HG02943 (cell line): ENCODE measurements around the gene EFR3B.
"Not testable (repeated sequence)": the region's sequence is repeated elsewhere in the genome, so short reads cannot be mapped to it uniquely, and the experiment has no call there.

Experiments
- ATAC-seq: cut with Tn5 transposase; IDR thresholded peaks from one replicate; pipeline ENCODE4 v1.9.1; 2021; ENCODE audit warnings: mild to moderate bottlenecking, low read depth, moderate library complexity; ENCODE audit not compliant: unreplicated experiment

The EFR3B gene

GRCh38 chr2:25140535-25140934, 98.7 kb downstream of the EFR3B start:
- not testable (repeated sequence) for ATAC-seq

- ATAC-seq, result no peak
Observed at GRCh38 chr2:25141120-25141519, 99.2 kb downstream of the EFR3B start.

DNA sequence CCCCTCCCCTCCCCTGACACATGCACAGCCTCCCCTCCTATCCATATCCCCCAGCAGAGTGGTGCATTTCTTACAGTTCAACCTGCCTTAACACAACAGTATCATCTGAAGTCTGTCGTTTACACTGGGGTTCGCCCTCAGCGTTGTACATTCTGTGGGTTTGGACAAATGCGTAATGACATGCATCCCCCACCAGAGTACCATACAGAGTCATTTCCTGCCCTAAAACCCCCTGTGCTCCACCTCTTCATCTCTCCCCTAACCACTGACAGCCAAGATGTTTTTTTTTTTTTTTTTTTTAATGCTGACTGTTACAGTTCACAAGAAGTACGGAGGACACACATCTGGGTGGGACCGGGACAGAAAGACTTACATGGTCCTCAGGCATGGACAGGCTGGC, 103.9 kb downstream of the EFR3B start:
- ATAC-seq, result no peak

DNA sequence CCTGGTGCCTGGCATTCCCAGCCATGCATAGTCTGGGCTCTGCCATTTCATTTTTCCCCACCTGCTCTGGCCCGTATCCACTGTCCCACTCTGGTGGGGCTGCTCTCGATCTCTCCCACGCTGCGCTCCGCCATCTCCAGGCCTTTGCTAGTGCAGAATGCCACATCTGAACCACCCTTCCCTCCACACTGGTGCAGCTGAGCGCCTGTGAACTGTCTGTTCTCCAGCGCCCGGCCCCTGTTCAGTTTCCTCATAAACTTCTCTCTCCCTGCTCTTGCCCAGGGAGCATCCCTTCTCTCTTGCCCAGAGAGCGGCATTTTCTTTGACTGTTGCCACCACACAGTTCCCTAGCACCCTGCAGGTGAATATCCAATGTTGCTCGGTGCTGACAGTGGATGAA, 105.0 kb downstream of the EFR3B start:
- no peak for ATAC-seq

- no peak for ATAC-seq
Observed at GRCh38 chr2:25149646-25150045, 107.8 kb downstream of the EFR3B start.

DNA sequence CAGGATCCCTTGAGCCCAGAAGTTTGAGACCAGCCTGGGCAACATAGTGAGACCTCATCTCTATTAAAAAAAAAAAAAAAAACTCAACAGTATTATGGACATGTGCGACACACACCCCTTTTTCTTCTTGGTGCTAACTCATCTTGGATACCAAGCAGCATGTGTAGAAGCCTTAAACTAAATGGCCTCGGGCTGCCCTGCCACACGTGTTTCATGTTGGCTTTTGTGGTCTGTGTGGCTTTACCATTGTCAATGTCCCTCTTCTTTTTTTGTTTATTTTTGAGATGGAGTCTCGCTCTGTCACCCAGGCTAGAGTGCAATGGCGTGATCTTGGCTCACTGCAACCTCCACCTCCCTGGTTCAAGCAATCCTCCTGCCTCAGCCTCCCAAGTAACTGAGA, 109.1 kb downstream of the EFR3B start:
- not testable (repeated sequence) for ATAC-seq

DNA sequence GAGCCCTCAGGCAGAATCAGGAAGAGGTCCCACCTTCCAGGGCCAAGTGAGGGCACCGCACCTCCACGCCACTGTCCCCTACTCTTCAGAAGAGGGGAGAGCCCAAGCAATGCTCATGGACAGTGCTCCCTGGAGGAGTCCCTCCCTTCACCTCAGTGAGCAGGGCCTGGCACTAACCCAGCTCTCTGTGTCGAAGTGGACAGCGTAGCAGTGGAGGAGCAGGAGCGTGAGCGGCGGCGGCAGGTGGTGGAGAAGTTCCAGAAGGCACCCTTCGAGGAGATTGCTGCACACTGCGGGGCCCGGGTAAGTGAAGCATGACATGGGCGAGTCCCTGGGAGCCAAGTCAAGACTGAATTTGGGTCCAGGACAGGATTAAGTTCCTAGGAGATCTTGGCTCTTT, 109.8 kb downstream of the EFR3B start:
- ATAC-seq, result no peak

DNA sequence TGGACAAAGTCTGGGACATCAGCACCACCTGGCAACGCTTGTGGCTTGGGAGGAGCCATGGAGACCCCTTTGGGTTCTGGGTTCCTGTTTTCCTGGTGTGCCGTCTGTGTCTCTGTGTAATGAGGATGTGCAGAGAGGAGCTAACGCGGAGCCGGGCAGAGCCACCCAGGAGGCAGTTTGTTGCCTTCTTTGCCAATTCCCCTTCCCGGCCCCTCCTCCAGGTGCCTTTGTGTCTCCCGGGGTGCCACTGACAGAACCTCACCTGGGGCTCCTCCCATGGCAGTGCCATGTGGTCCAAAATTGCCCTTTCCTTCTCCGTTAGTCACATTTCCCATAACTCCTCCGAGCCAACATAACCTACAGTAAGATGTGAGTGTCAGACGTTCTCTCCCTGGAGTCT, 113.5 kb downstream of the EFR3B start:
- no peak for ATAC-seq

DNA sequence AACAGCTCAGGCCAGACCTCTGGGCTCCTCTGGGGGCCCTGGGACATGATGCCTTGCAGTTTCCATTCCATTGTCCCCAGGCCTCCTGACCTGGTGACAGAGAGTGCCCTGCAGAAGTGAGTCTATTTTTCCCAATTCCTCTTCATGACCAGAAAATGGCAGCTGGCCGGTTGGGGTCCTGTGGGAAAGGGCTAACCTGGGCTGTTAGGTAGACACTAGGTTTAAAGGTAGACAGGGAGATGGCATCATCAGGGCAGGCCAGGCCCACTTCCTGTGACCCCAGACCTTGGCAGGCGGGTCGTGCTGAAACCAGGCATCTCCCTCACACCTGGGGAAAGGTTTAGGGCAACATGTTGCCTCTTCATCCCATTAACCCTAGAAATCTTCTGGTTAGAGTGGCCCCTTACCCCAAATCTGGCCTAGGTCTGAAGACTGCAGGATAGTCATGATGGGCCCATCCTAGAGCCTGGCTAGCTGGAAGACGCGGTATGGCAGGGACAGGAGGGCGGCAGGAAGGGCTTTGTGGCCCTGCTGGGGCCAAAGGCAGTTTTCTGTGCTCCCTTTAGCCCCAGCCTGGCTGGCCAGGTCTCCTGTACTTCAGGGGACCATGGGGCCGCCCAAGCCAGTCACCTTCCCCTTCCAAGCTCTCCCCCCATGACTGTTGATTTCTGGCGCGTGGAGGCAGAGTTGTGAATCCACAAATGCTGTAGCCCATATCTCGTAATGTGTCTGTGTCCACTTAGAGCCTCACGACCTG, 116.4 kb downstream of the EFR3B start:
- no peak for ATAC-seq

GRCh38 chr2:25159949-25160348, 118.1 kb downstream of the EFR3B start:
- ATAC-seq, result no peak

DNA sequence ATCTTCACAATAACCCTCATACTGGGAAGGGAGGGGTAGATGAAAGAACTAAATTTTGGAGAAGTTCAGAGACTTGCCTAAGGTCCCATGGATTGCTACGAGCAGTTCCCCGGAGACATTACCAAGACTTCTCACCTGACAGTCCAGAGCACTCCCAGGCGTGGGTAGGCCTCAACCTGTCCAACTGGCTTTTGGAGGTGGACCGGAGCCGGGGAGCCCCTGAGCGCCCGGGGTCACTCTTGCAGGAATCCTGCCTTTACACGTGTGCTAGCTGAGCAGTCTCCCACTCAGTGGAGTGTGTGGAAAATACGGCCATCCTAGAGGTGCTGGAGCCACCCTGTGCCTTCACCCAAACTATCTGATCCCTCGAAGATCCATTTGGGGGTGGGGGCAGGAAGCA, 118.5 kb downstream of the EFR3B start:
- no peak for ATAC-seq

DNA sequence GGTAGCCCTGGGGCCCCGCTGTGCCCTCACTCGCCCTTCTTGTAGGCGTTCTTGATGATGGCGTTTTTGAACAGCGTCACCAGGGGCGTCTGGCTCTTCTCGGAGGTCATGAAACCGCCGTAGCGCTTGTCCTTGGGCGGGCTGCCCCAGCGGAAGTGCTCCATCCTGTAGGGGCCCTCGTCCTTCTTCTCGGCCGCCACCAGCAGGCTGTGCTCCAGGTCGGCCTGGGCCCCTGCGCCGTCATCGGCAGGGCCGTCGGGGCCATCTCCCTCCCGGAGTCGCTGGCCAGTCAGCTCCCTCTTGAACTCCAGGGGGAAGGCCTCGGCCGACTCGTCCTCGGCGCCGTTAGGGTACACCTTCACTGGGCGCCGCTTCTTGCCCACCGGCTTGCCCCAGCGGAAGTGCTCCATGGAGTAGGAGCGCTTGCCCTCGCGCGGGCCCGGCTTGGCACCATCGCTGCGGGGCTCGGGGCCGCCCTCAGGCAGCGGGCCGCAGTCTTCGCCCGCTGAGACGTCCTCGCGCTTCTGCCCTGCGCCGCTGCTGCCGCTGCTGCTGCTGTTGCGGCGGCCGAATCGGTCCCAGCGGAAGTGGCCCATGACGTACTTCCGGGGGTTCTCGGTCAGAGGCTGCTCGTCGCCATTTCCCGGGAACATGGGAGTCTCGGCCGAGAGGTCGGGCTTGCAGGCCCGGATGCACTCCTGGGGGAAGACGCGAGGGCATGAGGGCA, 119.3 kb downstream of the EFR3B start:
- no peak for ATAC-seq

DNA sequence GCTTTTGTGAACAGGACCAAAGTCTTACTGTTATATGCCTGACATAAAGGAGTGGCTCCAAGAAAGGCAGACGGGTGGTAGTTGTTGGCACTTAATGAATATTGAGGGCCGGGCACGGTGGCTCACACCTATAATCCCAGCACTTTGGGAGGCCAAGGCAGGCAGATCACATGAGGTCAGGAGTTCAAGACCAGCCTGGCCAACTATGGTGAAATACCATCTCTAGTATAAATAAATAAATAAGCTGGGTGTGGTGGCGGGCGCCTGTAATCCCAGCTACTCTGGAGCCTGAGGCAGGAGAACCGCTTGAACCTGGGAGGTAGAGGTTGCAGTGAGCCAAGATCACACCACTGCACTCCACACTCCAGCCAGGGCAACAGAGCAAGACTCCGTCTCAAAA, 120.2 kb downstream of the EFR3B start:
- not testable (repeated sequence) for ATAC-seq

GRCh38 chr2:25164561-25164960, 122.7 kb downstream of the EFR3B start:
- no peak for ATAC-seq

- ATAC-seq, result peak; percentile 78
Observed at GRCh38 chr2:25165992-25166875, 124.4 kb downstream of the EFR3B start.

GRCh38 chr2:25168256-25169072, 126.6 kb downstream of the EFR3B start, which contains the start of gene POMC:
Gene POMC (minus strand): TSS chr2:25168580. CDS start chr2:25164772, 3,808 bp downstream.
- ATAC-seq, result no peak

- no peak for ATAC-seq
Observed at GRCh38 chr2:25169073-25169470, 127.2 kb downstream of the EFR3B start.

DNA sequence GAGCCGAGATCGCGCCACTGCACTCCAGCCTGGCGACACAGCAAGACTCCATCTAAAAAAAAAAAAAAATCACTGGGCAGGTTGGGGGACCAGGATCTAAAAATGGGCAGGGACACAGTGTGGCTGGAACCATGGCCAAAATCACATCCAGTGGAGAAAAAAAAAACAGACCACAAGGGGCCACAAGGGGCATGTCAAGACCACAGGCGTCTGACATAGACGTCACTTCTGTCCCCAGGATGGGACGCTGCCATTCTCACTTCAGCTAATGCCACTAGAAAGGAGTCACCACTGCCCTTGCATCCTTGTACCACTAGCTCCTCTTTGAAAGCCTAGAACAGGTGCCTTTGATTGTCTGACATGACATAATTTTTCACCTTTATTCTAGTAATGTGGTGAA, 129.0 kb downstream of the EFR3B start:
- ATAC-seq, result no peak

GRCh38 chr2:25173719-25174118, 131.8 kb downstream of the EFR3B start:
- ATAC-seq, result no peak

GRCh38 chr2:25174192-25174861, 132.5 kb downstream of the EFR3B start:
- ATAC-seq, result no peak
